ENCODE data around the gene F2. TPM values are rescaled to one million over a fixed set of nuclear protein-coding genes. Genes with fewer than 3 reads are reported as not detected.

The F2 gene
- total and polyA plus RNA-seq, 9 donors = 0.10 to 1.00 (median 0.33) TPM; not detected in 3

GRCh38 chr11:46676436-46677158, 42.4 kb upstream of the F2 start:
- Histone ChIP-seq H3K4me1 (ENCODE audit: insufficient read depth) (peaks cover 22% of the 10 kb centered on the region), H3K36me3 (no peaks in the 10 kb centered on the region), H3K9me3 (no peaks in the 10 kb centered on the region), H3K27ac (peak overlapping the region in 1 of 2 donors; percentile 71), H3K4me3 (no peak overlapping the region), H3K27me3 (no peaks in the 10 kb centered on the region)
- TF ChIP-seq POLR2A (IDR thresholded peaks at IDR 0.05) = no peak
- no peak for TF ChIP-seq EP300 (IDR thresholded peaks at IDR 0.05)
- TF ChIP-seq CTCF (IDR thresholded peaks at IDR 0.05) = no peak
- 82 to 87% (median 85%) methylated on average over 15 of the region's 15 CpGs for WGBS, 3 donors
- intact Hi-C loops (cut with DNase I) = no loop called here
- DNase-seq = peak in 1 of 5 donors; percentile 31

- H3K4me1 ChIP-seq (ENCODE audit: insufficient read depth) = peaks cover 22% of the 10 kb centered on the region
- no peaks in the 10 kb centered on the region for H3K36me3 ChIP-seq
- 91 to 92% (median 92%) methylated on average over 8 of the region's 8 CpGs for WGBS, 3 donors
- H3K27me3 ChIP-seq = no peaks in the 10 kb centered on the region
- peak in 1 of 5 donors; percentile 35 for DNase-seq
- intact Hi-C loops (cut with DNase I) = no loop called here
- no peak overlapping the region for H3K27ac ChIP-seq
- TF ChIP-seq POLR2A (IDR thresholded peaks at IDR 0.05) (no peak), EP300 (IDR thresholded peaks at IDR 0.05) (no peak), CTCF (IDR thresholded peaks at IDR 0.05) (no peak)
- H3K4me3 ChIP-seq = no peak overlapping the region
- H3K9me3 ChIP-seq = no peaks in the 10 kb centered on the region
Observed at GRCh38 chr11:46677169-46677568, 41.8 kb upstream of the F2 start.

GRCh38 chr11:46677991-46678740, 40.8 kb upstream of the F2 start:
- Histone ChIP-seq H3K27me3 (no peaks in the 10 kb centered on the region), H3K4me3 (no peak overlapping the region), H3K36me3 (no peaks in the 10 kb centered on the region), H3K4me1 (ENCODE audit: insufficient read depth) (peaks cover 22% of the 10 kb centered on the region), H3K9me3 (no peaks in the 10 kb centered on the region), H3K27ac (no peak overlapping the region)
- 75 to 84% (median 78%) methylated on average over 9 to 10 of the region's 10 CpGs for WGBS, 3 donors
- peak in 1 of 5 donors; percentile 21 for DNase-seq
- intact Hi-C loops (cut with DNase I) = no loop called here
- TF ChIP-seq CTCF (IDR thresholded peaks at IDR 0.05) (no peak), EP300 (IDR thresholded peaks at IDR 0.05) (no peak), POLR2A (IDR thresholded peaks at IDR 0.05) (no peak)

GRCh38 chr11:46678741-46679130, 40.3 kb upstream of the F2 start:
- H3K9me3 ChIP-seq = no peaks in the 10 kb centered on the region
- intact Hi-C loops (cut with DNase I) = no loop called here
- H3K27ac ChIP-seq = no peak overlapping the region
- WGBS, 3 donors = 84 to 89% (median 86%) methylated on average over 9 of the region's 9 CpGs
- peak in 1 of 5 donors; percentile 25 for DNase-seq
- no peaks in the 10 kb centered on the region for H3K36me3 ChIP-seq
- no peak overlapping the region for H3K4me3 ChIP-seq
- TF ChIP-seq POLR2A (IDR thresholded peaks at IDR 0.05) (no peak), EP300 (IDR thresholded peaks at IDR 0.05) (no peak), CTCF (IDR thresholded peaks at IDR 0.05) (no peak)
- H3K27me3 ChIP-seq = no peaks in the 10 kb centered on the region
- H3K4me1 ChIP-seq (ENCODE audit: insufficient read depth) = peaks cover 22% of the 10 kb centered on the region
